Endothelial cell of umbilical vein (primary cell): ENCODE results near the gene PYGO1. TPM values are rescaled to one million over a fixed set of nuclear protein-coding genes. Genes with fewer than 3 reads are reported as not detected.

Source experiments
- BruUV-seq: library from RNA; stranded (reverse); fragments of 400-500 nt; replicated peaks from 2 replicates; lab custom pipeline; 2021; lab: Mats Ljungman, UMichigan
- CTCF ChIA-PET: fragments of 300-600, 350-600 bp; sonication (Branson Sonifier 250); formaldehyde crosslinking; loops from one replicate; lab custom pipeline; 2021; ENCODE audit warnings: antibody characterized with exemption, inconsistent platforms; lab: Charles Lee
- POLR2A ChIA-PET: fragments of 300-600, 350-600 bp; sonication (Branson Sonifier 250); formaldehyde crosslinking; loops from one replicate; lab custom pipeline; 2021; ENCODE audit warnings: antibody characterized with exemption, inconsistent platforms; lab: Charles Lee
- DNase-seq: peaks from one replicate; pipeline ENCODE4 v3.0.0-alpha.2; 2011; ENCODE audit warnings: low read depth, low spot score
- FAIRE-seq: peaks from 2 replicates; lab custom pipeline; 2011; peaks lifted over from hg19 to GRCh38; lab: Jason Lieb, UNC
- H2AFZ ChIP-seq: 2 replicates; pipeline ENCODE4 v1.6.0; 2012; ENCODE audit warnings: low read depth, low read length, control low read depth, inconsistent platforms
- H3K27ac ChIP-seq: 2 replicates; pipeline ENCODE4 v1.5.1; 2011; ENCODE audit warnings: low read depth, mild to moderate bottlenecking, control low read depth, low read length, moderate library complexity; ENCODE audit not compliant: insufficient read depth
- H3K27me3 ChIP-seq, 2 experiments: 2 replicates each; pipeline versions ENCODE4 v1.6.0 to v1.6.1; 2011; ENCODE audit warnings: low read length in 2 of 2, mixed read lengths in 1 of 2; ENCODE audit not compliant: control insufficient read depth in 2 of 2, insufficient read depth in 2 of 2
- H3K36me3 ChIP-seq, 2 experiments: 2 replicates in 1 of 2; 3 replicates in 1 of 2; pipeline ENCODE4 v1.5.1; 2011; ENCODE audit warnings: low read length in 2 of 2, mild to moderate bottlenecking in 1 of 2, moderate library complexity in 1 of 2; ENCODE audit not compliant: control insufficient read depth in 2 of 2, insufficient read depth in 2 of 2; ENCODE audit errors: extremely low read depth in 1 of 2
- H3K4me1 ChIP-seq: 3 replicates; pipeline ENCODE4 v1.5.1; 2011; ENCODE audit warnings: mild to moderate bottlenecking, low read length; ENCODE audit not compliant: control insufficient read depth, insufficient read depth; ENCODE audit errors: extremely low read depth
- H3K4me2 ChIP-seq: 2 replicates; pipeline ENCODE4 v1.6.1; 2011; ENCODE audit warnings: low read length, control low read depth, mixed read lengths; ENCODE audit not compliant: insufficient read depth
- H3K4me3 ChIP-seq, 3 experiments: fragments of 200-600 bp in 1 of 3; sonication (generic), shearing (Covaris generic) in 1 of 3; replicated peaks in 1 of 3; 2 replicates each; pipeline ENCODE4 v1.5.1; 2011 to 2016; ENCODE audit warnings: control low read depth in 3 of 3, low read length in 3 of 3, mild to moderate bottlenecking in 2 of 3, inconsistent platforms in 1 of 3, low read depth in 1 of 3, moderate library complexity in 1 of 3; ENCODE audit not compliant: insufficient read depth in 1 of 3
- H3K79me2 ChIP-seq: 2 replicates; pipeline ENCODE4 v1.6.0; 2012; ENCODE audit warnings: low read length, inconsistent platforms; ENCODE audit not compliant: control insufficient read depth, insufficient read depth
- H3K9ac ChIP-seq: replicated peaks from 2 replicates; pipeline ENCODE3; 2011; ENCODE audit warnings: low read length, control low read depth; ENCODE audit not compliant: insufficient read depth; ENCODE audit errors: extremely low read depth
- H3K9me1 ChIP-seq: replicated peaks from 3 replicates; pipeline ENCODE4 v1.6.0; 2011; ENCODE audit warnings: mild to moderate bottlenecking, low read length; ENCODE audit not compliant: control insufficient read depth, insufficient read depth; ENCODE audit errors: extremely low read depth
- H3K9me3 ChIP-seq: replicated peaks from 2 replicates; pipeline ENCODE4 v1.5.1; 2012; ENCODE audit warnings: low read length, inconsistent platforms; ENCODE audit not compliant: control insufficient read depth, insufficient read depth
- H4K20me1 ChIP-seq: replicated peaks from 2 replicates; pipeline ENCODE3; 2011; ENCODE audit warnings: mild to moderate bottlenecking, low read length; ENCODE audit not compliant: control insufficient read depth, insufficient read depth; ENCODE audit errors: extremely low read depth
- EZH2 ChIP-seq: IDR thresholded peaks from 2 replicates; pipeline ENCODE4 v1.6.1; 2012; ENCODE audit warnings: borderline replicate concordance, low read depth, mild to moderate bottlenecking, moderate library complexity, low read length, inconsistent platforms; ENCODE audit not compliant: severe bottlenecking
- FOS ChIP-seq: IDR thresholded peaks from 2 replicates; pipeline ENCODE4 v1.6.1; 2011; ENCODE audit warnings: mild to moderate bottlenecking, low read length, moderate library complexity, borderline replicate concordance; ENCODE audit not compliant: insufficient read depth
- GATA2 ChIP-seq: IDR thresholded peaks from 2 replicates; pipeline ENCODE4 v1.7.0; 2011; ENCODE audit warnings: low read depth, mild to moderate bottlenecking, moderate library complexity, mixed read lengths, low read length; ENCODE audit not compliant: insufficient read length, insufficient read depth
- JUN ChIP-seq: IDR thresholded peaks from 2 replicates; pipeline ENCODE4 v1.6.1; 2011; ENCODE audit warnings: borderline replicate concordance, low read depth; ENCODE audit not compliant: insufficient read length, insufficient read depth
- MAX ChIP-seq: IDR thresholded peaks from 2 replicates; pipeline ENCODE4 v1.6.1; 2011; ENCODE audit not compliant: insufficient read depth, insufficient read length
- MYC ChIP-seq: IDR thresholded peaks from one replicate; pipeline ENCODE4 v1.6.1; 2011; ENCODE audit warnings: mild to moderate bottlenecking, low read depth, low read length
- POLR2A ChIP-seq: IDR thresholded peaks from 2 replicates; pipeline ENCODE4 v1.6.1; 2012; ENCODE audit warnings: low read depth, mild to moderate bottlenecking, control low read depth, low read length
- POLR2AphosphoS5 ChIP-seq: IDR thresholded peaks from 2 replicates; pipeline ENCODE4 v1.6.1; 2012; ENCODE audit warnings: low read depth, mild to moderate bottlenecking, control low read depth, low read length, moderate library complexity; ENCODE audit not compliant: insufficient read depth
- dilution Hi-C: fragments of 300-500 bp; cut with MboI; formaldehyde crosslinking; loops from one replicate; pipeline ENCODE4 v1.15.0; 2019; ENCODE audit warnings: low sequenced_read_pairs; ENCODE audit not compliant: extremely low pct_ligation_motif_present
- intact Hi-C: fragments of 100-400 bp; cut with micrococcal nuclease; formaldehyde crosslinking; loops from one replicate; pipeline ENCODE4 v1.10.0; 2022
- polyA plus RNA-seq, 4 experiments: library from polyadenylated mRNA; depleted of rRNA in 3 of 4; stranded (reverse) in 3 of 4; unstranded in 1 of 4; fragments of >200 nt; gene quantifications; 2 replicates each; pipeline versions ENCODE4 v1.2.1 to v1.2.3, GENCODE V29; 2011 to 2012; ENCODE audit warnings: missing spikeins in 1 of 4
- total RNA-seq: library from RNA; stranded (reverse); gene quantifications from 2 replicates; pipeline ENCODE4 v1.2.3, GENCODE V29; 2021
- TF ChIP-seq, protein P1 (sequence below), 2 donors: IDR thresholded peaks; 1 replicate in 1 of 2; 2 replicates in 1 of 2; pipeline ENCODE4 v1.5.1; 2011; ENCODE audit warnings: low read length in 2 of 2, mild to moderate bottlenecking in 2 of 2, moderate library complexity in 2 of 2, control low read depth in 1 of 2, inconsistent platforms in 1 of 2, low read depth in 1 of 2; ENCODE audit not compliant: insufficient read depth in 1 of 2; ENCODE audit errors: extremely low read depth in 1 of 2

Gene PYGO1
- total and polyA plus RNA-seq, 2 donors (not counting 3 experiments of a cell fraction or from before 2014, with no cell fraction given) = 1.9 to 7.6 TPM

- no peak overlapping the region for H3K9ac ChIP-seq
- ChIA-PET POLR2A (no interaction called here), CTCF (interaction anchor here (1.1 kb wide), 1 partner anchor 18 kb away, joined by 3 read pairs; no protein-coding TSS in a partner anchor)
- FAIRE-seq = no peak
- TF ChIP-seq GATA2 = no peak
- TF ChIP-seq, protein P1, sequence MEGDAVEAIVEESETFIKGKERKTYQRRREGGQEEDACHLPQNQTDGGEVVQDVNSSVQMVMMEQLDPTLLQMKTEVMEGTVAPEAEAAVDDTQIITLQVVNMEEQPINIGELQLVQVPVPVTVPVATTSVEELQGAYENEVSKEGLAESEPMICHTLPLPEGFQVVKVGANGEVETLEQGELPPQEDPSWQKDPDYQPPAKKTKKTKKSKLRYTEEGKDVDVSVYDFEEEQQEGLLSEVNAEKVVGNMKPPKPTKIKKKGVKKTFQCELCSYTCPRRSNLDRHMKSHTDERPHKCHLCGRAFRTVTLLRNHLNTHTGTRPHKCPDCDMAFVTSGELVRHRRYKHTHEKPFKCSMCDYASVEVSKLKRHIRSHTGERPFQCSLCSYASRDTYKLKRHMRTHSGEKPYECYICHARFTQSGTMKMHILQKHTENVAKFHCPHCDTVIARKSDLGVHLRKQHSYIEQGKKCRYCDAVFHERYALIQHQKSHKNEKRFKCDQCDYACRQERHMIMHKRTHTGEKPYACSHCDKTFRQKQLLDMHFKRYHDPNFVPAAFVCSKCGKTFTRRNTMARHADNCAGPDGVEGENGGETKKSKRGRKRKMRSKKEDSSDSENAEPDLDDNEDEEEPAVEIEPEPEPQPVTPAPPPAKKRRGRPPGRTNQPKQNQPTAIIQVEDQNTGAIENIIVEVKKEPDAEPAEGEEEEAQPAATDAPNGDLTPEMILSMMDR (IDR thresholded peaks at IDR 0.05; ENCODE audit: extremely low read depth in 1 of 2, insufficient read depth in 1 of 2, low read depth in 1 of 2, low read length in 2 of 2) = no peak
- no peak for TF ChIP-seq FOS
- no peak for TF ChIP-seq MAX
- no peak for TF ChIP-seq MYC
- no peak for TF ChIP-seq POLR2AphosphoS5
- TF ChIP-seq JUN = no peak
- TF ChIP-seq EZH2 = no peak
- TF ChIP-seq POLR2A = no peak
- intact Hi-C loops (no loop called here), dilution Hi-C loops (no loop called here)
- H3K27me3 ChIP-seq = no peaks in the 10 kb centered on the region
- no TSS peak for BruUV-seq
- no peak for DNase-seq
- H3K27ac ChIP-seq = no peak overlapping the region
- H3K4me1 ChIP-seq = no peaks in the 10 kb centered on the region
- no peak overlapping the region for H3K4me2 ChIP-seq
- H2AFZ ChIP-seq = no peak overlapping the region
- H3K9me1 ChIP-seq = no peaks in the 10 kb centered on the region
- H3K4me3 ChIP-seq = no peak overlapping the region
- H3K36me3 ChIP-seq = no peaks in the 10 kb centered on the region
- H3K79me2 ChIP-seq = no peaks in the 10 kb centered on the region
- no peaks in the 10 kb centered on the region for H4K20me1 ChIP-seq
- H3K9me3 ChIP-seq = no peaks in the 10 kb centered on the region
Observed at GRCh38 chr15:55532944-55533343, 55.2 kb downstream of the PYGO1 start.
